Loucy (cell line): ENCODE results near the gene SERPINC1.

Experiments
- H2AFZ ChIP-seq: fragments of 200-600 bp; sonication (generic); 2 replicates; pipeline ENCODE4 v1.6.0; 2016; ENCODE audit warnings: antibody characterized with exemption, mild to moderate bottlenecking, low read length, moderate library complexity
- H3F3A ChIP-seq: fragments of 200-600 bp; 2 replicates; pipeline ENCODE4 v1.6.0; 2016; ENCODE audit warnings: antibody characterized with exemption, low read depth, mild to moderate bottlenecking
- H3K27me3 ChIP-seq: fragments of 200-600 bp; sonication (generic); 2 replicates; pipeline ENCODE4 v1.6.1; 2014; ENCODE audit warnings: low read length, mild to moderate bottlenecking; ENCODE audit not compliant: insufficient read depth, poor library complexity, severe bottlenecking
- H3K36me3 ChIP-seq: fragments of 200-600 bp; sonication (generic); 2 replicates; pipeline ENCODE4 v1.6.1; 2016; ENCODE audit warnings: low read length; ENCODE audit not compliant: insufficient read depth
- H3K4me1 ChIP-seq: fragments of 200-600 bp; sonication (generic); 2 replicates; pipeline ENCODE4 v1.5.1; 2014; ENCODE audit warnings: low read length, mild to moderate bottlenecking; ENCODE audit not compliant: insufficient read depth, poor library complexity, severe bottlenecking
- H3K4me2 ChIP-seq: fragments of 200-600 bp; sonication (generic); 2 replicates; pipeline ENCODE4 v1.6.0; 2014; ENCODE audit warnings: antibody characterized with exemption, low read length, low read depth, mild to moderate bottlenecking; ENCODE audit not compliant: poor library complexity, severe bottlenecking
- H3K4me3 ChIP-seq: fragments of 200-600 bp; sonication (generic); 2 replicates; pipeline ENCODE4 v1.5.1; 2014; ENCODE audit warnings: low read length, mild to moderate bottlenecking, mixed read lengths; ENCODE audit not compliant: poor library complexity, severe bottlenecking
- H3K79me2 ChIP-seq: fragments of 200-600 bp; sonication (generic); 2 replicates; pipeline ENCODE4 v1.6.1; 2014; ENCODE audit warnings: low read length; ENCODE audit not compliant: insufficient read depth
- H3K9ac ChIP-seq: fragments of 200-600 bp; sonication (generic); 2 replicates; pipeline ENCODE4 v1.6.0; 2014; ENCODE audit warnings: mild to moderate bottlenecking, low read depth, low read length, moderate library complexity; ENCODE audit not compliant: poor library complexity, severe bottlenecking
- H3K9me2 ChIP-seq: fragments of 200-600 bp; sonication (generic); replicated peaks from 2 replicates; pipeline ENCODE4 v1.6.1; 2016; ENCODE audit warnings: low read depth, low read length, mixed read lengths
- H3K9me3 ChIP-seq: fragments of 200-600 bp; sonication (generic); 2 replicates; pipeline ENCODE4 v1.6.1; 2014; ENCODE audit warnings: mild to moderate bottlenecking, antibody characterized with exemption, low read length, low read depth; ENCODE audit not compliant: insufficient read depth
- H4K20me1 ChIP-seq: fragments of 200-600 bp; sonication (generic); 2 replicates; pipeline ENCODE4 v1.6.0; 2014; ENCODE audit warnings: antibody characterized with exemption, low read length, mild to moderate bottlenecking; ENCODE audit not compliant: insufficient read depth, poor library complexity, severe bottlenecking
- CTCF ChIP-seq: fragments of 200-600 bp; sonication (generic); conservative IDR thresholded peaks from 2 replicates; pipeline ENCODE4 v1.5.1; 2014; ENCODE audit warnings: mild to moderate bottlenecking, antibody characterized with exemption, low read length
- EZH2phosphoT487 ChIP-seq: fragments of 200-600 bp; IDR thresholded peaks from 2 replicates; pipeline ENCODE4 v1.6.1; 2018; ENCODE audit warnings: antibody characterized with exemption, mild to moderate bottlenecking, moderate library complexity, borderline replicate concordance

SERPINC1 gene

GRCh38 chr1:173894189-173894588, 22.9 kb downstream of the SERPINC1 start:
- Histone ChIP-seq H3K79me2 (no peaks in the 10 kb centered on the region), H4K20me1 (no peaks in the 10 kb centered on the region), H3K36me3 (no peaks in the 10 kb centered on the region), H3K9me3 (no peaks in the 10 kb centered on the region), H3K9me2 (no peaks in the 10 kb centered on the region), H3K4me2 (no peak overlapping the region), H3F3A (no peaks in the 10 kb centered on the region), H2AFZ (no peak overlapping the region), H3K4me3 (no peak overlapping the region), H3K4me1 (no peaks in the 10 kb centered on the region), H3K9ac (no peak overlapping the region), H3K27me3 (no peaks in the 10 kb centered on the region)
- no peak for TF ChIP-seq EZH2phosphoT487
- no peak for TF ChIP-seq CTCF

GRCh38 chr1:173893611-173894010, 23.5 kb downstream of the SERPINC1 start:
- TF ChIP-seq CTCF = no peak
- TF ChIP-seq EZH2phosphoT487 = no peak

GRCh38 chr1:173889885-173890284, 27.2 kb downstream of the SERPINC1 start:
- no peaks in the 10 kb centered on the region for H3K9me2 ChIP-seq
- H3K9me3 ChIP-seq = no peaks in the 10 kb centered on the region
- H2AFZ ChIP-seq = no peak overlapping the region
- H3K79me2 ChIP-seq = no peaks in the 10 kb centered on the region
- no peaks in the 10 kb centered on the region for H3F3A ChIP-seq
- TF ChIP-seq CTCF = no peak
- no peak for TF ChIP-seq EZH2phosphoT487
- no peak overlapping the region for H3K9ac ChIP-seq
- no peaks in the 10 kb centered on the region for H4K20me1 ChIP-seq
- no peak overlapping the region for H3K4me2 ChIP-seq
- peaks cover 16% of the 10 kb centered on the region for H3K4me1 ChIP-seq
- H3K4me3 ChIP-seq = no peak overlapping the region
- no peaks in the 10 kb centered on the region for H3K27me3 ChIP-seq
- peaks cover 12% of the 10 kb centered on the region; the same call in 1 of the 2 replicates for H3K36me3 ChIP-seq

More at GRCh38 chr1:173893611-173894010, 23.5 kb downstream of the SERPINC1 start:
- H3K9ac ChIP-seq = no peak overlapping the region
- no peaks in the 10 kb centered on the region for H3K36me3 ChIP-seq
- no peak overlapping the region for H3K4me2 ChIP-seq
- H4K20me1 ChIP-seq = no peaks in the 10 kb centered on the region
- H3K4me3 ChIP-seq = no peak overlapping the region
- H3K9me3 ChIP-seq = no peaks in the 10 kb centered on the region
- H2AFZ ChIP-seq = no peak overlapping the region
- no peaks in the 10 kb centered on the region for H3F3A ChIP-seq
- H3K9me2 ChIP-seq = no peaks in the 10 kb centered on the region
- H3K27me3 ChIP-seq = no peaks in the 10 kb centered on the region
- no peaks in the 10 kb centered on the region for H3K79me2 ChIP-seq
- no peaks in the 10 kb centered on the region for H3K4me1 ChIP-seq
